NCI-H2196 treated with DMSO at 0.1 percent for 48 hours (cell line): ENCODE data around the gene CRIM1.

Experiments used
- DNase-seq: peaks from one replicate; lab custom pipeline; 2025; ENCODE audit not compliant: unreplicated experiment; lab: John Stamatoyannopoulos, UW

Gene CRIM1

DNA sequence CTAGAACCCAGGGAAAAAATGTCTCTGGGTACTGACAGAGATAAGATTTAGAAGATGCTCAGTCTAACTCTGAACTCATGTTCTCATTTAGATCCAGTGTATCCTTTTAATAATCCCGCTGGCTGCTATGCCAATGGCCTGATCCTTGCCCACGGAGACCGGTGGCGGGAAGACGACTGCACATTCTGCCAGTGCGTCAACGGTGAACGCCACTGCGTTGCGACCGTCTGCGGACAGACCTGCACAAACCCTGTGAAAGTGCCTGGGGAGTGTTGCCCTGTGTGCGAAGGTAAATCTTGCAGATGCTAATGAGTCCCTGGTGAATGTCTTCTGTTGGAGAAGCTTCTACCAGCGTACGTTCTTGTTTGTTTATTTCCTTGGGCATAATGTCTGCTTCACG, 123.8 kb downstream of the CRIM1 start:
- DNase-seq, result no peak

DNA sequence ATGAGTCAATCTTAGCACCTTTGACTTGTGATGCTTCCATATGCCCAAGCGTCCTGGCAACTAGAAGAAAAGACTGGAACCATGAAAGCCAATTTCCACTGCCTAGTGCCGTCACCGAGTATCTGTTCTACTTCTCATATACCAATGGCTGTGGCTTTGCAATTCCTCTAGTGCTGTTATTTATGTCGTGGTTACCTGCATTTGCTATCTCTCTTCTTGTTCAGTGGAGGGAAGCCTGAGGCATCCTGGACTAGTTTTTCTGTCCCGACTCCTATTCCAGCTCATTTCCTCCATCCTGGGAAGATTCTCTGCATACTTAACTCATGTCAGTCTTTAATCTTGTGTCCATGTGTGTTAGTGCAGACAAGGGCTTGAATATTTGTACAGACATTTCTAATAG, 124.5 kb downstream of the CRIM1 start:
- no peak for DNase-seq

DNA sequence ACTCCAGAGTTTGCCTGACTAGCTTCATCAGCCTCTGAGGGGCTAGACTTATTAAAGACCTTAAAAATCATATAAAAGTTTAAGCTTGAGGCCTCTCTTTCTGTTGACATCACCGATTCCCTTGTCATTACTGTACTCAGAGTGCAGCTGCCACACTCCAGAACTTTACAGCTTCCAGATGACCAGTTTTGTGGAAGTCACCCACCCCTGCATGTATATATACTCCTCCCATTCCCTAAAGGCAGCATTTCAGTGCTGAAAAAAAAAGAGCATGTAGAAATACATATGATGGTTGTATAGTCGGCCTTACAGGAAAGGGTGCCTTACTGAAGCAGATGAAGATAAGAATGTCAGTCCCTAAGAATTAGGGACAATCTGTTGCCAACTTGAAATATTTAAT, 125.1 kb downstream of the CRIM1 start:
- DNase-seq, result no peak

DNA sequence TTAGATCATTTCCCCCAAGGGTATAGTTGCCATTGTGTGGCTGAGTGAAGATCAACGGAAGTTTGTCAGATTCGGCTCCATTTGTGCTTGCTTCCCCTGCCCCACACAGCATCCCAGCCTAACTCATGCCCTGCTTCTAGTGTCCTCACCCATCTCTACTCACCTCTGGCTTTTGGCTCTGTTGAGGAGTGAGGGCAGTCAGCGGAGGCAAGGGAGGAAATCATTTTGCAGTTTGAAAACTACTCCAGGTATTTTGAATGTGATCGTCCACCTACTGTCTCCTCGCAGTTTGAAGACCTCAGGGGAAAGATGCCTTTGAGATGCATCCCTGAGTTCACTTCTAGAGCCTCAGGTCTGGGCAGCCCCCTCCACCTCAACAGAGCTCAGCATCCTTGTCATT, 126.1 kb downstream of the CRIM1 start:
- DNase-seq, result no peak

DNA sequence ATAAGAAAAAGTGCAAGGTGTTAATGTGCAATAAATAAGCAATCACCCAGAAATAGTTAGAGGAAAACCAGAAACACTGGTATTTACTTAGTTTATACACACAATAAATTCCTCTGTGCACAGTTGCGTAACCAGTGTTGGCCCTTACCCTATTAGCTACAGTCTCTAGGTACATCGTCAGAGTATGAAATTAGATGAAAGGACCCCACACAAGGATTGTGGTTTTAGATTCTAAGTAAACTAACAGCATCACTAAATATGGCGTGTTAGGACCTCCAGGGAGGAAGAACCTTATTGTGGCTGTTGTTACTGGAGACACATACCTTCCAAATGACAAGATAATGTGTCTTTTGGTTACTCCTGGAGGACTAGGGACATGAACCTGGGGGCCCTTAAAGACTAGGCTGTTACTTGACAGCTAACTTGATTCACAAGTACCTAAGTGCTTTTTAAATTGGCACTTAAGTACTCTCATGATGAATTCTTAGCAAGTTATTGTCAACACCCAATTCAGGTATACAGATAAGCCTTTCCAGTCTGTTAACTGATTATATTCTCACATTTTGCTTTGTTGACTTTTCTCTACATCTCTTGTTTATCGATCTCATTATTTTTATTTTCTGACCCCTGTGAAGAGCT, 127.1 kb downstream of the CRIM1 start:
- DNase-seq, result no peak

DNA sequence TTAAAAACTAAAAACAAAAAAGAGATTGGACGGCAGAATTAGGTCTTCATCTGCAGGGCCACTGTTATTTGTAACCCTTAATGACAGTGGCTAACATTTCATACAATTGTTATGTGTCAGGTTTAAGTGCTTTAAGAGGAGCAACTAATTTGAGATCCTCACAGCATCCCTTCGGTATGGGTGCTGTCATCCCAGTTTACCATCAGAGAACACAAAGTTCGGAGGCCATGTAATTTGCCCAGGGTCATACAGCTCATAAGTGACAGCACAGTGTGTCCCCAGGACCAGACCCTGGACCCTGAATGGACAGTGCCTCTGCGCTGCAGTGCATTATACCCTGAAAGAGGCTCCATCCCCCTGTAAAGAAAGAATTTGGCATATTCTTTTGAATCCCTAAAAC, 127.7 kb downstream of the CRIM1 start:
- no peak for DNase-seq

DNA sequence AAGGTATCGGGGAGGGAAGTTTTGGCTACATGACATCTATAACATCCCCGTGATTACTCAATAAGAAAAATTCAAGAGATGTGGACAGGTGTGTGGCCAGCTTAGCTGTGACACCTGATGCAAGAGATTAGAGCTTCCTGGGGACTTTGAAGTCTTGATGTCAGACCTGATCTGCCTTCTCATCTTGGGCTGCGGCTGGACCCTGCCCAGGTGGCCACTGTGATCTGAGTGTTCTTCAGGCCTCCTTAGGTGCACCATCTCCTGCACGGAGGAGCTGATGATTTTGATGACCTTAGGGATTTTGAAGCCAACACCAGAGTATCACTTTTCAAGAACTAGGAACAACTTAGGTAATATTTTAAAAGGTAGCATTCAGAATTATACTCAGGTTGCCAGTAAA, 128.9 kb downstream of the CRIM1 start:
- DNase-seq, result no peak

DNA sequence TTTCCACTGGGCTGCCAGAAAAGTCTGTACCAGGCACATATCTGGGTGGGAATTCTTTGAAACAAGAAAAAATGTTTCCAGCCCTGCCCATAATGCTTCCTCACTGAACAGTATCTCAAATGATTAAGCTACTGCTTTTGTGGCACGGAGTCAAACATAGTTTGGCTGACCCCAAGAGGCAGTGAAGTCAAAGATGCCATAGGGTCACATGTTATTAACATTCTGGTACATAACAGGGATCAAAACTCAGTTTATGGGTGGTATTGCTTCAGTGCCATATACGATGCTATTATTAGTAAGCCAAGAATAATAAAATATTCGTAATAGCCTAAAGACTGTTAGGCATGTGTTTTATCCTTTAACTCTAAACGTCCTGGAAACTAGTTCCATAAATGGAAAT, 129.9 kb downstream of the CRIM1 start:
- DNase-seq, result no peak

DNA sequence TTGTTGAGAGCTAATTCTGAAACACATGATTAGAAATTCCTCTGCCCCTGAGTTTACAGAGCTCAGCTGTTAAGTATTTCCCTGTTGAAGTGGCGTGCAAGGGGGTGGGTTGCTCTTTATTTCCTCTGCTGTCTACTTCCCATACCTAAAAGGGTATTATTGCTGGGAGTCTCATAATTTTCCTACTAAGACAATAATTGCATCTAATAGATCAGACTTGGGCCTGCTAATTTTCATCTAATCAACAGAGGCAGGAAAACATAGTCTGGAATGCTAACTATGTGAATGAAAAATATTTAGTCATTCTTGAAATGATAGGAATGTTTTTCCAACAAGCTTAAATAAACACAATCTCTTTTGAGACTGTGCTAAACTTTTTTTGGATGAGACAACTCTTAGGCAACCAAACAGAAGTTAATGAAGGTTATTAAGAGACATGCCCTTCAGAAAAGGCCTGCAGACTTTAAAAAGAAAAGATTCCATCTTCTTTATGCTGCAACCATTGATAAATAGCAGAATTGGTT, 131.0 kb downstream of the CRIM1 start:
- DNase-seq, result no peak

DNA sequence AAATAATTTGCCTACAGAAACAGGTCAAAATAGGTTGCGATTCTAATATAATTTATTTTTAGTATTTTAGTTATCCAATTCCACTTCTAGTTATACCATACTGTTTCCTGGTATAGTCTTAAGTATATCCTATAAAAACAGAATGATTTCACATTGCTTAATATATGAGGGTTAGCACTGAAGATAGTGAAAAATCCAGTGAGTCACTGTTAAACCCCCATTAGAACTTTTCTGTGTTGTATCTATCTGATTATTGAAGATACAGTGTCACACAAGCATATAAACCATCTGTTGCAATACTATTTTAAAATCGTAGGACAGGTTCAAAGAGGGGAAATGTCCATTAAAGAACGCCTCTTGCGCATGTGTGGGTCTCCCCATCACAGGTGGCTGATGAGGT, 132.4 kb downstream of the CRIM1 start:
- no peak for DNase-seq

DNA sequence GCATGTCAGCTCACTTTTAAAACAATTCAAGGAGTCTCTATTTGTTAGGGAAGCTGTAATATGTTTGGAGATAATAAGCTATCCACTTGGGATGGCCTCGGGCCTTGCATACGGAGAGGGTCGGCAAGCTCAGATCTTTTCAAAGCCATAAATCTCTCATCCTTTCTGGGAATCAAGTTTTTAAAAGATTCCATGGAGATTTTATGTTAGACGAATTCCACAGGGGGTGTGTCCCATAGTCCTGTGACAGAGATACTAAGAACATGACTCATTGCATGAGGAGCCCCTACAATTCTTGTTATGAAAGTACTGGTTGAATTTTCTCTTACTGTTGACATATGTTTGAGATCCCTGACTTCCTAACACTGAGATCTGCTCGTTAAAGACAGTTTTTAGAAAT, 133.7 kb downstream of the CRIM1 start:
- no peak for DNase-seq

DNA sequence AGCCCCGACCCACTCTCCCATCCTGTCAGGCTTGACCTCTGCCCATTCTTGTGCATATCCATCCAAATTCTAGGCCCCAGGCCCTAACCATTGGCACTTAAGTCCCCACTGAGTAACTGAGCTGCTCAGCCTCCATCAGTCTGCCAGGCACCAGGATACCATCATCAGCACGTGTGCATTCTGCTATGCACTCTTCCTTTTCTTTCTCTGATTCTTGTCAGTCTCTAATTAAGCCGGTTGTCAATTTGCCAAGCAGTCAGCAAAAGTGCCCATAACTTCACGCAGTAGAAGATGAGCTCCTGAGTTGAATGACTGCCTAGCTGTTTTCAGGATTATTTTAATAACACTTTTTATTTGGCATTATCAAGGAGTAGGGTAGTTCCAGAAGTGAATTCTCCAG, 135.2 kb downstream of the CRIM1 start:
- DNase-seq, result no peak

DNA sequence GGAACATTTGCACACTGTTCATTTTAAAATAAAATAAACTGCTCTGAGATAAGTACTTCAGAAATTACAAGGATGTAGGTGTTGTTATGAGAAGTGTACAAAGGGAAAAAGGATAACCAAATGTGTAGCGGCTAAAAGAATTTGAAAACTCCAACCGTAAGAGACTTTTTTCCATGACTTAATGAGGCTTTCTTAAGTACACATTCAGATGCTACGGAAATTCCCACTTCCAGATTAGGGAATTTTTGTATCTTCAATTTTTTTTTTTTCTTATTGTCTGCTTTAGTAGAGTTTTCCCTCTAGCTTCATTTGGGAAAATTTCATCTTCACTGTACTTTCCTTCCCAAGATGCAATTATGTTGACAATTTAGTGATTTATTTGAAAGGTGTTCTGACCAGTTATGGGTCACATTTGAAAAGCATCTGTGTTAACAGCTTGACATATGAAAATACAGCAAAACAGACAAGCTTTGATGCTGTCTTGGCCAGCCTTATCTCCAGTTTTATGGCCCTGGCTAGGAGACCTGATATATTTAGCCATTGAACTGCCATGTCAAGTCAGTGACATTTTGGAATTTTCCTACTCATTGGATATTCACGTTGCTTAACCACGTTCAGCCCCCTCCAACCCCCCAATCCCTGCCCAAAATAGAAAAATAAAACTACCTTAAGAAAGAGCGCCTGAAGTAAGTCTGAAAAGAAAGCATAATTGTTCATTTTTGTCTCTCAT, 136.8 kb downstream of the CRIM1 start:
- no peak for DNase-seq

DNA sequence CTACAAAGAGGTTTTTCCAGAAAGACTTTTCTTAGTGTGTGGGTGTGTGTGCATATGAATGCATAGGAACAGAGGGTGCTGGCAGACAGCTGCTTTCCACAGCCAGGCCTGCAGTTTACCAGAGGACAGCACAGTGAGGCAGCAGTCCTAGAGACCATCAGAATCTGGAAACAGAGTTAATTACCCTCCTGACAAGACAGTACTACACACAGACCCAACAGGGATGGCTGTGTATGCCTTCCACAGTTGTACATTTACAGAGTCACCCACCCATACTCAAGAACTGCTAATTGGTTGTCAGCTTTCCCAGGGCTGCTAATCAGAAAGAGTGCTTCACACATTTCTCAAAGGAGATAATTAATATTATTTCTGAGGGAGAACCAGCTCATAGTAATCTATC, 137.7 kb downstream of the CRIM1 start:
- DNase-seq, result no peak

DNA sequence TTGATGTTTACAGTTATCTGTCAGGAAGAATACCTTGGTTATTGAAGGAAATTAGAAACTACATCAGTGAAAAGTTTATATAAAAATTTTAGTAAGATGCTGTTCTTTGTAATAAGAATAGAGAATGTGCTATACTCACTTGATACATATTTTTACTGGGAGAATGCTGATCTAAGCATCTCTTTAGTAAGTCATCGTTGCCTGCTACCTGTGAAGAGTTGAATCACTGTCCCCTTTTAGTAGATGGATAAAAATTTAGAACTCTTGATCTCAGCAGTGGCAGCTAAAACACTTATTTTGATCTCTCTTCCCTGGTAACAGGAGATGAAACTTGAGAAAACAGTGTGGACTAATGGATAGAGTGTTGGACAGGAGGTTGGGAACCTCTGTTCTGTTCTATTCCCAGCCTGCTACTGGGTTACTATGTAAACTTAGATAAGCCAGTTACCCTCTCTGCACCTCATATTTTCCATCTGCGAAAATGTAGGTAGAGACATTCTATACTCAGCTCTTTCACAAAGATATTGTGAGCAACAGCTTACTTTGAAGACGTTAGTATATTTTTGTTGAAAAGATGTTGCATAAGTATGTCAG, 142.1 kb downstream of the CRIM1 start:
- no peak for DNase-seq

DNA sequence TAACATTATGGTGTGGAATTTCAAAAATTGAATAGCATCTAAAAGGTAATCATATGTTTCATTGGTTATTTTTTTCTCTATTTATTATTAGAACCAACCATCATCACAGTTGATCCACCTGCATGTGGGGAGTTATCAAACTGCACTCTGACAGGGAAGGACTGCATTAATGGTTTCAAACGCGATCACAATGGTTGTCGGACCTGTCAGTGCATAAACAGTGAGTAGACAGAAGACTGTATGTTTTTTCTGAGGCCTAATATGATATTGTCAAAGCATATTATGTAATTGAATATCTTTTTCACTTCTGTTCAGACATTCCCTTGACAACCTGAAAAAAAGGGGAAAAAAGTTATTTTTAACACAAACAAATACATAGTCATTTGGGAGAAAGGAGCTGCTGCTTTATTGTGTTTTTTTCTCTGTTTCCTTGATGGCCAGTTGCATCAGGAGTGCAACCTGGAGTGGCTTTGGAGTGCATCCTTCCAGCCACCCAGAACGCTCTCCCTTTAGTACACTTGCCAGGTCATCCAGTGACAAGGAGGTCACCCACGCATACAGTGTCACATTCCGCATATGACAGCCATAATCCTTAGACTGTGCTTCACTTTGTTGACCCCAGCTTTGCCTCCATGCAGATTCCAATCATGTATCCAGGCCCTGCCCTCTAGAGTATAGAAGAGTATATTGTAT, 143.7 kb downstream of the CRIM1 start:
- DNase-seq, result no peak

DNA sequence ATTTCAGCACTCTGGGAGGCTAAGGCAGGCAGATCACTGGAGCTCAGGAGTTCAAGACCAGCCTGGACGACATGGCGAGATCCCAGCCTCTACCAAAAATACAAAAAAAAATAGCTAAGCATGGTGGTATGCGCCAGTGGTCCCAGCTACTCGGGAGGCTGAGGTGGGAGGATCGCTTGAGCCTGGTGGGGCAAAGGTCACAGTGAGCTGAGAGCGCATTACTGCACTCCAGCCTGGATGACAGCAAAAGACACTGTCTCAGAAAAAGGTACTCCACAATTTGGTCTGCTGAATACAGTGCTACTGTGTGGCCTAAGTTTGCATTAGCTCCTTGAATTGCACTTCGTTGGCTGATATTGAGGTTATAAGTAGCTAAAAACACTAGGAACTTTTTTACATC, 144.5 kb downstream of the CRIM1 start:
- no peak for DNase-seq

DNA sequence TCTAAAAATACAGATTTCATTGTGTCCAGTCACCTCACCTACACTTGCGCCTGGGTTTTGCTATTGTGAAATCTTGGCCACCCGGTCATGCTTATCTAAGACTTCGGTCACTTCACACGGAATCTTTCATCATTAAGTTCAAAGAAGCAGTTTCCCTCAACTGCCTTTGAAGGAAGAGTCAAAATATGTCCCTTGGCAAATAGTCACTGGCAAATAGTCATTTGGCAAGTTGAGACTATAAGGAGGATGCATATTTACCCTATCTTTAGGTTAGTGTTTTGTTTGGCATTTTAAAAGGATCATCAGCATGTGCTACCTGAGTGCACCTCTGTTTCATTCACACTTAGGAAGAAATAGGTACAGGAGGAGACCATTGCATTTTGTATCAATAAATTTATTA, 146.5 kb downstream of the CRIM1 start:
- no peak for DNase-seq

DNA sequence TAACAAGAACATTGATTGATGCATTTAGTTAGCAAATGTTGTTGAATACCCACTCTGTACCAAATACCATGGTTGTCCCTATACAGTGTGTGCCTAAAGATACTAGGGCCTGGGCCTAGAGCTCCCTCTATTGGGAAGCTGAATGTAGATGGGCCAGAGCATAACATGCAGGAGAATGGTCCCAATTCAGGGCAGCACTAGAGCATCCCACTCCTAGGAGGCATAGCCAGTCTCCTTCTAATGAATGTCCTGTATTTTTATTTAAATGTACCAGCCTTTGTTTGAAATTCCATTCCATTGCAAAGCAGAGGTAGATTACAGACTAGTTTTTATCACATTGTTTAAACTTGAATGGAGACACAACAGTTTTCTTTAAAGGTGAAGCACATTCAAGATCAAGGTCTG, 151.8 kb downstream of the CRIM1 start:
- DNase-seq, result no peak

DNA sequence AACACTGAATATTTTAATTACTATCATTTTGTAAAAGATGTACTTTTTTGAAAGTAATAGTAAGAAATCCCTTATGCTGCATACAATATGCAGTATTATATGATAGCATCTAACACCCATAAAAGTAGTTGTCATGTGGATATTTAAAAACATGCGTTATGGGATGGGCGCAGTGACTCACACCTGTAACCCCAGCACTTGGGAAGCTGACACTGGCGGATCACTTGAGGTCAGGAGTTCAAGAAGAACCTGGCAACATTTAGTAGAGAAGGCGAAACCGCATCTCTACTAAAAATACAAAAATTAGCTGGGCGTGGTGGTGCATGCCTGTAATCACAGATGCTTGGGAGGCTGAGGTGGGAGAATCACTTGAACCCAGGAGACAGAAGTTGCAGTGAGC, 153.5 kb downstream of the CRIM1 start:
- no peak for DNase-seq

DNA sequence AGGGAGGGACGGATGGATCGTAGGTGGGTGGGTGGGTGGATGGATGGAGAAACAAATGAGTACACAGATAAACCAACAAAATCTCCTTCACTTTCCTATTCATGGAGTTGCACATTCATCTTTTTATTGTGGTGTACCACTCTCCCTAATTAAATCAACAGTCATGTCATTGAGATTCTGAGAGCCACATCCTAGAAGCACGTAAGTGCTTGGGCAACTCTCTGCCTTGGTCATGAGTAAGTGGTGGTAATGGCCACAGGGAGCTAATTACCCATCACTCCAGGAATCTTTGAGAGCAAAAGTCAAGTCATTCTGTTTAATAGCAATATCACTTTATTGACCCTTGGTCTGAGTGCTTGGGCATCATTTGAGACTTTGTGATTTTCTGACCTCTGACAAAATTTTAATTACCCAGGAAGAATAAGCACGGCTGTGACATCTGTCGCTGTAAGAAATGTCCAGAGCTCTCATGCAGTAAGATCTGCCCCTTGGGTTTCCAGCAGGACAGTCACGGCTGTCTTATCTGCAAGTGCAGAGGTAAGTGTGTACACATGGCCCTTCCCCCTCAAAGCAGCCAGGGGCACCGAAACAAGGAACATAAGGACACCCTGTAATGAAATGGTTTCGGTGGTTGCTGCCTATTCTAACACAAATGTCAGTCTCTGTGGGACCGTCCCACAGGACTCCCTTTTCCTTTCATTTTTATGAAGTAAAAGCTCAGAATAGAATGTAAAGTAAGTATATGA, 156.5 kb downstream of the CRIM1 start:
- DNase-seq, result no peak
